ENCODE results near the gene MAPK10. TPM values are rescaled to one million over a fixed set of nuclear protein-coding genes. Genes with fewer than 3 reads are reported as not detected.

The MAPK10 gene
- polyA plus RNA-seq, 3 donors, result 0.36 TPM; not detected in 2

DNA sequence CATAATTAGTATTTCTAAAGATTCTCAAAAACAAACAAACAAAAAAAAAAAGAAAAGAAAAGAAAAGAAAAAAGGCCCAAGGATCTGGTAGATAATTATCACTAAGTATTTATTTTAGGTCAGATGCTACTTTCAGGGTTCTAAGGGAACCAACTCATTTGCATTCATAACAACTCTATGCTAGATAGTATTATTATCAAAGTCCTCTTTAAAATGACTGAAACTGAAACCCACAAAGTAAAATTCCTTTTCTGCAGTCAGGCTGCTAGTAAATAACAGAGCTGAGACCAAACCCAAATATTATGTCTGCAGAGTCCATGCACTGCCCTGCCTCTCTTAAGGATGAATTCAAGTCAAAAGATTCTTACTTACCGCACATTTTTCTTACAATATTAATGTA lies 38.3 kb upstream of the MAPK10 start:
- H3K27me3 ChIP-seq (ENCODE audit: control insufficient read depth in 2 of 2, insufficient read depth in 2 of 2, low read length in 2 of 2), result no peaks in the 10 kb centered on the region
- H3K27me3 Mint-ChIP-seq (ENCODE audit: low read depth in 3 of 3), result no peaks in the 10 kb centered on the region
- no peak overlapping the region for H3K27ac Mint-ChIP-seq
- no peaks in the 10 kb centered on the region for H3K36me3 ChIP-seq (replicated peaks in 1 of 2; ENCODE audit: control insufficient read depth in 1 of 2, insufficient read depth in 2 of 2, low read length in 2 of 2)
- no peak overlapping the region for H3K27ac ChIP-seq (ENCODE audit: low read depth in 1 of 2, low read length in 2 of 2)
- H3K36me3 Mint-ChIP-seq, result no peaks in the 10 kb centered on the region
- no peaks in the 10 kb centered on the region for H3K79me2 ChIP-seq (ENCODE audit: insufficient read depth, low read length)
- no peak overlapping the region for H3K4me3 Mint-ChIP-seq
- H3K9me3 Mint-ChIP-seq, result peaks cover 0 to 6% (median 0%) of the 10 kb centered on the region in 7 donors
- intact Hi-C loops (cut with micrococcal nuclease), result no loop called here
- no peak overlapping the region for H2AFZ ChIP-seq (ENCODE audit: insufficient read depth, low read depth, low read length, poor library complexity, severe bottlenecking)
- no peak overlapping the region for H3K4me3 ChIP-seq (replicated peaks in 1 of 3; ENCODE audit: low read depth in 2 of 3, low read length in 3 of 3)
- H3K4me1 ChIP-seq (ENCODE audit: control insufficient read depth in 1 of 2, insufficient read depth in 2 of 2, low read length in 2 of 2), result no peaks in the 10 kb centered on the region
- no peak overlapping the region for H3K9ac ChIP-seq (ENCODE audit: insufficient read depth, low read length, poor library complexity, severe bottlenecking)
- no peaks in the 10 kb centered on the region for H3K4me1 Mint-ChIP-seq
- no peaks in the 10 kb centered on the region for H4K20me1 ChIP-seq (ENCODE audit: insufficient read depth, low read length)
- no peaks in the 10 kb centered on the region for H3K9me3 ChIP-seq (replicated peaks in 1 of 2; ENCODE audit: control insufficient read depth in 1 of 2, insufficient read depth in 1 of 2, low read length in 2 of 2)
- no peak overlapping the region for H3K4me2 ChIP-seq (replicated peaks; ENCODE audit: extremely low read depth, low read length, poor library complexity, severe bottlenecking)
- TF ChIP-seq, protein P1, sequence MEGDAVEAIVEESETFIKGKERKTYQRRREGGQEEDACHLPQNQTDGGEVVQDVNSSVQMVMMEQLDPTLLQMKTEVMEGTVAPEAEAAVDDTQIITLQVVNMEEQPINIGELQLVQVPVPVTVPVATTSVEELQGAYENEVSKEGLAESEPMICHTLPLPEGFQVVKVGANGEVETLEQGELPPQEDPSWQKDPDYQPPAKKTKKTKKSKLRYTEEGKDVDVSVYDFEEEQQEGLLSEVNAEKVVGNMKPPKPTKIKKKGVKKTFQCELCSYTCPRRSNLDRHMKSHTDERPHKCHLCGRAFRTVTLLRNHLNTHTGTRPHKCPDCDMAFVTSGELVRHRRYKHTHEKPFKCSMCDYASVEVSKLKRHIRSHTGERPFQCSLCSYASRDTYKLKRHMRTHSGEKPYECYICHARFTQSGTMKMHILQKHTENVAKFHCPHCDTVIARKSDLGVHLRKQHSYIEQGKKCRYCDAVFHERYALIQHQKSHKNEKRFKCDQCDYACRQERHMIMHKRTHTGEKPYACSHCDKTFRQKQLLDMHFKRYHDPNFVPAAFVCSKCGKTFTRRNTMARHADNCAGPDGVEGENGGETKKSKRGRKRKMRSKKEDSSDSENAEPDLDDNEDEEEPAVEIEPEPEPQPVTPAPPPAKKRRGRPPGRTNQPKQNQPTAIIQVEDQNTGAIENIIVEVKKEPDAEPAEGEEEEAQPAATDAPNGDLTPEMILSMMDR (IDR thresholded peaks at IDR 0.05), result no peak
- DNase-seq, result no peak
- WGBS (ENCODE audit: insufficient coverage), result no CpG with 5 or more reads among the region's 1 CpG

DNA sequence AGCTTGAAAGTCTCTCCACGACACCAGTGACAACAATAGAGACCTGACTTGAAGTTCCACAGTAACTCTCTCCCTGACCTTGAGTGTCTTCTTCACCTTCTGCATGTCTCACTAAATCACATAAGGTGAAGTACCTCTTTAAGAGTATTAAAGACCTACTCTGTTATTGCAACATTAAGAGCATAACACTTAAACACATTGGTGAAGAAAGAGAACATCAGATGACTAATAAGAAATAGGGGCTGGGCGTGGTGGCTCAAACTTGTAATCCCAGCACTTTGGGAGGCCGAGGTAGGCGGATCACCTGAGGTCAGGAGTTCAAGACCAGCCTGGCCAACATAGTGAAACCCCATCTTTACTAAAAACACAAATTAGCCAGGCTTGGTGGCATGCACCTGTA lies 33.9 kb upstream of the MAPK10 start:
- H3K79me2 ChIP-seq (ENCODE audit: insufficient read depth, low read length), result no peaks in the 10 kb centered on the region
- Mint-ChIP-seq H3K27me3 (ENCODE audit: low read depth in 3 of 3) (peaks cover 0 to 3% (median 0%) of the 10 kb centered on the region in 3 donors), H3K9me3 (peaks cover 0 to 6% (median 1%) of the 10 kb centered on the region in 7 donors), H3K36me3 (no peaks in the 10 kb centered on the region), H3K4me1 (no peaks in the 10 kb centered on the region), H3K4me3 (no peak overlapping the region), H3K27ac (no peak overlapping the region)
- no peaks in the 10 kb centered on the region for H4K20me1 ChIP-seq (ENCODE audit: insufficient read depth, low read length)
- no peak overlapping the region for H3K9ac ChIP-seq (ENCODE audit: insufficient read depth, low read length, poor library complexity, severe bottlenecking)
- H3K4me3 ChIP-seq (replicated peaks in 1 of 3; ENCODE audit: low read depth in 2 of 3, low read length in 3 of 3), result no peak overlapping the region
- H2AFZ ChIP-seq (ENCODE audit: insufficient read depth, low read depth, low read length, poor library complexity, severe bottlenecking), result no peak overlapping the region
- no peaks in the 10 kb centered on the region for H3K9me3 ChIP-seq (replicated peaks in 1 of 2; ENCODE audit: control insufficient read depth in 1 of 2, insufficient read depth in 1 of 2, low read length in 2 of 2)
- no peaks in the 10 kb centered on the region for H3K4me1 ChIP-seq (ENCODE audit: control insufficient read depth in 1 of 2, insufficient read depth in 2 of 2, low read length in 2 of 2)
- no CpG with 5 or more reads among the region's 4 CpGs for WGBS (ENCODE audit: insufficient coverage)
- DNase-seq, result no peak
- H3K27ac ChIP-seq (ENCODE audit: low read depth in 1 of 2, low read length in 2 of 2), result no peak overlapping the region
- intact Hi-C loops (cut with micrococcal nuclease), result no loop called here
- H3K36me3 ChIP-seq (replicated peaks in 1 of 2; ENCODE audit: control insufficient read depth in 1 of 2, insufficient read depth in 2 of 2, low read length in 2 of 2), result no peaks in the 10 kb centered on the region
- H3K27me3 ChIP-seq (ENCODE audit: control insufficient read depth in 2 of 2, insufficient read depth in 2 of 2, low read length in 2 of 2), result no peaks in the 10 kb centered on the region
- TF ChIP-seq, protein P1 (IDR thresholded peaks at IDR 0.05), result no peak
- no peak overlapping the region for H3K4me2 ChIP-seq (replicated peaks; ENCODE audit: extremely low read depth, low read length, poor library complexity, severe bottlenecking)
